H1 (cell line): ENCODE measurements around the gene ZHX3. TPM values are rescaled to one million over a fixed set of nuclear protein-coding genes. Genes with fewer than 3 reads are reported as not detected.

Source experiments
- PHF8 ChIP-seq: fragments of 200-600 bp; sonication (generic); conservative IDR thresholded peaks from 2 replicates; pipeline ENCODE4 v1.7.1; 2012; ENCODE audit warnings: low read depth, mild to moderate bottlenecking, inconsistent platforms, low read length, moderate library complexity
- SIRT6 ChIP-seq: IDR thresholded peaks from one replicate; pipeline ENCODE4 v1.7.1; 2012; ENCODE audit warnings: low read length, inconsistent platforms
- TAF7 ChIP-seq: optimal IDR thresholded peaks from 2 replicates; pipeline ENCODE3; 2011; ENCODE audit warnings: low read depth, mild to moderate bottlenecking, inconsistent platforms, low read length, moderate library complexity, borderline replicate concordance
- polyA plus RNA-seq, 7 experiments: library from polyadenylated mRNA; depleted of rRNA in 3 of 7; stranded (reverse) in 5 of 7; unstranded in 2 of 7; fragments of >200 nt in 5 of 7; fragments of 200-250 nt in 2 of 7; gene quantifications; 1 replicate in 5 of 7; 2 replicates in 1 of 7; 4 replicates in 1 of 7; pipeline versions ENCODE4 v1.2.1 to v1.2.3, GENCODE V29; 2011 to 2013; ENCODE audit warnings: missing spikeins in 2 of 7, mixed read lengths in 2 of 7
- total RNA-seq: library from RNA; stranded (reverse); fragmentation: NEBNext Ultra II Directional; extraction: Animal tissue kit (Norgen Biotek cat#: 25700); gene quantifications from 2 replicates; pipeline ENCODE4 v1.2.1, GENCODE V29; 2021

The ZHX3 gene
- total and polyA plus RNA-seq, 2 of the 8 experiments (the other 6 are each of a cell fraction or from before 2014, with no cell fraction given), result 1.00 to 7.8 TPM

DNA sequence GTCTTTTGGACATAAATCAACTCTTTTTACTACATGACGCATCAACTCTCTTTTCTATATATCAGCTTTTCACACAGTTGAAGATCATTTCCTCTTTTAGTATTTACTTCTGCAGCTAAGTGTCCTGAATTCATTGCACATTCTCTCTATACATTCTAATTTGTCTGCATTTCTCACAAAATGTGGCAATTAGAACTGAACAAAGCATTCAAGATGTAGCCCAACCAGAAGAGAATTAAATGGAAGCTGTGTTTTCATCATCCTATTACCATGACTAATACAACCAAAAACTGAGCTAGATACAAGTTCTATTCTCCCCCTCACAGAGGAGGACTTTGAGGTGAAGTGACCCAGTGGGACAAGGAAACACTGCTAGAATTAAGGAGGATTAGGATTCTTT is 93.2 kb downstream of the ZHX3 start (continued):
- TF ChIP-seq TAF7, result no peak
- no peak for TF ChIP-seq SIRT6
- TF ChIP-seq PHF8, result no peak
